ENCODE measurements around the gene XYLT1. TPM values are rescaled to one million over a fixed set of nuclear protein-coding genes. Genes with fewer than 3 reads are reported as not detected.

The XYLT1 gene
- total RNA-seq, 1 donor from 2014 or later, result 27.3 TPM

- no peak overlapping the region for H3K27ac ChIP-seq
- no peak overlapping the region for H3K4me3 ChIP-seq
- no peak for DNase-seq (ENCODE audit: extremely low spot score in 2 of 2)
- no peaks in the 10 kb centered on the region for H3K36me3 ChIP-seq
- peaks cover 9% of the 10 kb centered on the region for H3K4me1 ChIP-seq
- intact Hi-C loops (cut with DNase I), result no loop called here
- TF ChIP-seq POLR2AphosphoS5 (IDR thresholded peaks at IDR 0.05; ENCODE audit: insufficient read depth in 1 of 2, low read depth in 1 of 2), result peak in 1 of 2 donors; percentile 69
- TF ChIP-seq CTCF (IDR thresholded peaks at IDR 0.05), result no peak
- H3K9me3 ChIP-seq, result no peaks in the 10 kb centered on the region
- H3K27me3 ChIP-seq, result no peaks in the 10 kb centered on the region
These were observed 293.4 kb downstream of the XYLT1 start for GRCh38 chr16:17177242-17177958.

GRCh38 chr16:17176199-17176598 is 294.6 kb downstream of the XYLT1 start:
- Histone ChIP-seq H3K27ac (no peak overlapping the region), H3K9me3 (no peaks in the 10 kb centered on the region), H3K27me3 (no peaks in the 10 kb centered on the region), H3K36me3 (no peaks in the 10 kb centered on the region), H3K4me3 (no peak overlapping the region), H3K4me1 (peaks cover 9% of the 10 kb centered on the region)
- no peak for TF ChIP-seq POLR2AphosphoS5 (IDR thresholded peaks at IDR 0.05; ENCODE audit: insufficient read depth in 1 of 2, low read depth in 1 of 2)
- TF ChIP-seq POLR2A (IDR thresholded peaks at IDR 0.05), result no peak
- TF ChIP-seq CTCF (IDR thresholded peaks at IDR 0.05), result no peak
- no peak for DNase-seq (ENCODE audit: extremely low spot score in 2 of 2)
- intact Hi-C loops (cut with DNase I), result no loop called here

GRCh38 chr16:17173281-17173680 is 297.5 kb downstream of the XYLT1 start:
- Histone ChIP-seq H3K9me3 (no peaks in the 10 kb centered on the region), H3K27ac (no peak overlapping the region), H3K36me3 (no peaks in the 10 kb centered on the region), H3K27me3 (no peaks in the 10 kb centered on the region), H3K4me1 (peaks cover 5% of the 10 kb centered on the region), H3K4me3 (no peak overlapping the region)
- intact Hi-C loops (cut with DNase I), result no loop called here
- DNase-seq (ENCODE audit: extremely low spot score in 2 of 2), result no peak
- TF ChIP-seq POLR2AphosphoS5 (IDR thresholded peaks at IDR 0.05; ENCODE audit: insufficient read depth in 1 of 2, low read depth in 1 of 2), result no peak
- TF ChIP-seq POLR2A (IDR thresholded peaks at IDR 0.05), result no peak
- TF ChIP-seq CTCF (IDR thresholded peaks at IDR 0.05), result no peak

- no peak overlapping the region for H3K4me3 ChIP-seq
These were observed 299.3 kb downstream of the XYLT1 start for GRCh38 chr16:17171250-17172143.

More at GRCh38 chr16:17171250-17172143, 299.3 kb downstream of the XYLT1 start:
- TF ChIP-seq POLR2A (IDR thresholded peaks at IDR 0.05), result no peak
- TF ChIP-seq POLR2AphosphoS5 (IDR thresholded peaks at IDR 0.05; ENCODE audit: insufficient read depth in 1 of 2, low read depth in 1 of 2), result no peak
- TF ChIP-seq CTCF (IDR thresholded peaks at IDR 0.05), result no peak
- DNase-seq (ENCODE audit: extremely low spot score in 2 of 2), result no peak
- no peak overlapping the region for H3K27ac ChIP-seq
- no peaks in the 10 kb centered on the region for H3K27me3 ChIP-seq
- no peaks in the 10 kb centered on the region for H3K9me3 ChIP-seq
- H3K4me1 ChIP-seq, result no peaks in the 10 kb centered on the region
- H3K36me3 ChIP-seq, result no peaks in the 10 kb centered on the region
- intact Hi-C loops (cut with DNase I), result no loop called here

Data from vagina (tissue), 2 donors.